NCI-H524 treated with DMSO at 0.1 percent for 48 hours (cell line): ENCODE measurements around the gene MSTN.

ENCODE experiments used
- DNase-seq: peaks from one replicate; lab custom pipeline; 2025; lab: John Stamatoyannopoulos, UW

The MSTN gene

GRCh38 chr2:190062601-190063000, at the start of gene MSTN:
Gene MSTN (minus strand): TSS chr2:190062729. CDS start chr2:190062596, 133 bp downstream.
- DNase-seq = no peak

GRCh38 chr2:190111166-190111565, 48.6 kb upstream of the MSTN start:
- DNase-seq = no peak

GRCh38 chr2:190110699-190111098, 48.2 kb upstream of the MSTN start:
- no peak for DNase-seq

GRCh38 chr2:190110131-190110530, 47.6 kb upstream of the MSTN start:
- DNase-seq = no peak

GRCh38 chr2:190107409-190107808, 44.9 kb upstream of the MSTN start:
- no peak for DNase-seq

- no peak for DNase-seq
Observed at GRCh38 chr2:190106783-190107182, 44.3 kb upstream of the MSTN start.

- DNase-seq = no peak
Observed at GRCh38 chr2:190105554-190105953, 43.0 kb upstream of the MSTN start.

GRCh38 chr2:190103144-190103543, 40.6 kb upstream of the MSTN start:
- no peak for DNase-seq

GRCh38 chr2:190099890-190100697, 37.6 kb upstream of the MSTN start:
- DNase-seq = no peak

- no peak for DNase-seq
Observed at GRCh38 chr2:190098851-190099250, 36.3 kb upstream of the MSTN start.

GRCh38 chr2:190097115-190097514, 34.6 kb upstream of the MSTN start:
- no peak for DNase-seq

- no peak for DNase-seq
Observed at GRCh38 chr2:190094316-190094871, 31.9 kb upstream of the MSTN start.

- DNase-seq = no peak
Observed at GRCh38 chr2:190093793-190094192, 31.3 kb upstream of the MSTN start.

GRCh38 chr2:190090148-190090547, 27.6 kb upstream of the MSTN start:
- no peak for DNase-seq

GRCh38 chr2:190088917-190089316, 26.4 kb upstream of the MSTN start:
- DNase-seq = no peak

GRCh38 chr2:190084704-190085103, 22.2 kb upstream of the MSTN start:
- no peak for DNase-seq

- DNase-seq = no peak
Observed at GRCh38 chr2:190082118-190082517, 19.6 kb upstream of the MSTN start.

GRCh38 chr2:190080527-190081049, 18.1 kb upstream of the MSTN start:
- no peak for DNase-seq

- DNase-seq = no peak
Observed at GRCh38 chr2:190079160-190079559, 16.6 kb upstream of the MSTN start.

- no peak for DNase-seq
Observed at GRCh38 chr2:190075623-190076022, 13.1 kb upstream of the MSTN start.

- DNase-seq = no peak
Observed at GRCh38 chr2:190069936-190070696, 7.6 kb upstream of the MSTN start.

GRCh38 chr2:190068764-190069163, 6.2 kb upstream of the MSTN start:
- no peak for DNase-seq

- DNase-seq = no peak
Observed at GRCh38 chr2:190065839-190066238, 3.3 kb upstream of the MSTN start.
